Measurements from ENCODE around the gene MRPL55.

MRPL55 gene

DNA sequence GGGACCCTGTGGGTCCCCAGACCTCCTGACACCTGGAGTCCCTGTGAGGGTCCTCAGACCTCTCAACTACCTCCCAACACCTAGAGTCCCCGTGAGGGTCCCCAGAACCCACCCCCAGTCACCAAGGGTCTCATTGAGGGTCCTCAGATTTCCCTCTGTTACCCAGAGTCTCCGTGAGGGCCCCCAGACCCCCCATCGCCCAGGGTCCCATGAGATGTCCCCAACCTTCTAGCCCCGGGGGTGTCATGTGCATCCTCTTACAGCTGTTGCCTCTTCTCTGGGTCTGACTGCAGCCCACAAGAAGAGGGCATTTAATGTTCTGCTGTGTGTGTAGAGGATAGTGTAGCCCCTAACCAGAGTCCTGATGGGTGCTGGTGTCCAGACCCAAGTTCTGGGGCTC, 38.7 kb upstream of the MRPL55 start:
- no peak for DNase-seq (ENCODE audit: low read depth)

DNA sequence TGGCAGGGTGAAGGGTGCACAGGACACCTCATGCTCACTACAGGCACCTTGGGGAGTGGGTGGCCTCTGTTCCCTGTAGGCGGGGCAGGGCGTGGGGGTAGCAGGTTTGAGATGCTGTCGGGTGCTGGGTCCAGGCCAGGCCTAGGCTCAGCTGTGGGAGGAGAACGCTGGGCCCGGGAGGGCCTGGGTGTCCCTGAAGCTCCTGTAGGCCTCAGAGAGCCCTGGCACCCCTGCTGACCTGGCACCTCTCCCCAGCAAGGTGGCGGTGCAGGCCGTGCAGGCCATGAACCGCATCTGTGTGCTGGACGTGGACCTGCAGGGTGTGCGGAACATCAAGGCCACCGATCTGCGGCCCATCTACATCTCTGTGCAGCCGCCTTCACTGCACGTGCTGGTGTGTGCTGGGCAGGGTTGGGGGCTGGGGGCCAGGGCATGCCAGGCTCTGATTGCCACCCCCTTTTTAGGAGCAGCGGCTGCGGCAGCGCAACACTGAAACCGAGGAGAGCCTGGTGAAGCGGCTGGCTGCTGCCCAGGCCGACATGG, 38.1 kb upstream of the MRPL55 start:
- DNase-seq (ENCODE audit: low read depth) = no peak

GRCh38 chr1:228146417-228147150, 37.5 kb upstream of the MRPL55 start:
- DNase-seq (ENCODE audit: low read depth) = no peak

GRCh38 chr1:228145463-228146416, 36.6 kb upstream of the MRPL55 start:
- no peak for DNase-seq (ENCODE audit: low read depth)

- no peak for DNase-seq (ENCODE audit: low read depth)
These were observed 35.9 kb upstream of the MRPL55 start for GRCh38 chr1:228144993-228145343.

GRCh38 chr1:228144193-228144992, 35.3 kb upstream of the MRPL55 start:
- DNase-seq (ENCODE audit: low read depth) = no peak

- DNase-seq (ENCODE audit: low read depth) = no peak
These were observed 34.5 kb upstream of the MRPL55 start for GRCh38 chr1:228143480-228144192.

- no peak for DNase-seq (ENCODE audit: low read depth)
These were observed 33.6 kb upstream of the MRPL55 start for GRCh38 chr1:228142701-228143136.

DNA sequence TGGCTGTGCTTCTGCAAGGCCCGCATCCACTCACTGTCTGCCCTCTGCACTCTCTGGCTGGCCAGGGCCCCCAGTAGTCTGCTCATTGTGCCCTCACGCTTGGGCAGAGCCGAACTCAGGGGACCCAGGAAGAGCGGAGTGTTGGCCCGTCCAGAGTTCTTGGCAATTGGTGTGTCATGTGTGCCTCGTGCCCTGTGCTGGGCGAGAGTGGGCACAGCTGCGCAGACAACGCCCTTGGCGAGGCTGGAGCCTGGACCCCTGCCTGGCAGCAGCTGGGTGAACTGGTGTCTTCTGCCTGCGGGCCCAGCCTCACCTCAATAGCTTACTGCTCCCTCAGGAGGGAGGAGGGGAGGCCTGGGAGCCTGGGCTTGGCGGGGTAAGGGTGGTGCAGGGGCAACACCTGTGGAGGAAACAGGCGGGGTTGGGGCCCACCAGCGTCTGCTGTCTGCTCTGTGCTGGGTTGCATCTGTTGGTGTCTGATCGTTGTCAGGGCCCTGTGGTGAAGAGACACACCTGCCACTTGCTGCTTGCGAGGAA, 33.1 kb upstream of the MRPL55 start:
- no peak for DNase-seq (ENCODE audit: low read depth)

- DNase-seq (ENCODE audit: low read depth) = no peak
These were observed 32.3 kb upstream of the MRPL55 start for GRCh38 chr1:228141226-228142044.

- no peak for DNase-seq (ENCODE audit: low read depth)
These were observed 31.7 kb upstream of the MRPL55 start for GRCh38 chr1:228140724-228141225.

- DNase-seq (ENCODE audit: low read depth) = peak; percentile 98
These were observed 31.0 kb upstream of the MRPL55 start, which contains the start of gene GUK1 for GRCh38 chr1:228139931-228140723. Gene GUK1 (plus strand): TSS chr1:228140279. CDS start chr1:228140303, 24 bp downstream.

DNA sequence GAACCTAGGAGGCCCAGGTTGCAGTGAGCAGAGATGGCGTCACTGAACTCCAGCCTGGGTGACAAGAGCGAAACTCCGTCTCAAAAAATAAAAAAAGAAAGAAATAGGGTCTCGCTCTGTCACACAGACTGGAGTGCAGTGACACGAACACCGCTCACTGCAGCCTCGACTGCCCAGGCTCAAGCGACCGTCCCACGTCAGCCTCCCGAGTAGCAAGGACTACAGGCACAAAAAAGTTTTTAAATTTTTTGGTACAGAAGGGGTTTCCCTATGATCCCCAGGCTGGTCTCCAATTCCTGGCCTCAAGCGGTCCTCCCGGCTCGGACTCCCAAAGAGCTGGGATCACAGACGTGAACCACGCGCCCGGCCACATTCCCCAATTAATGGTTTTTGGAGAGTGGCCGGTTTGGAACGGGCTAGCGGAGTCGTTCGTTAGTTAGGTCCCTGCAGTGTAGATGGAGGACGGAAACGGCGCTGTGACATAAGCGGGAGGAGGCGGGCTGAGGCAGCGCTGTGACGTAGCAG, 30.4 kb upstream of the MRPL55 start:
- no peak for DNase-seq (ENCODE audit: low read depth)

- DNase-seq (ENCODE audit: low read depth) = no peak
These were observed 27.8 kb upstream of the MRPL55 start for GRCh38 chr1:228136901-228137300.

- DNase-seq (ENCODE audit: low read depth) = no peak
These were observed 25.5 kb upstream of the MRPL55 start for GRCh38 chr1:228134591-228134990.

GRCh38 chr1:228131766-228132165, 22.7 kb upstream of the MRPL55 start:
- DNase-seq (ENCODE audit: low read depth) = no peak

GRCh38 chr1:228125185-228125584, 16.1 kb upstream of the MRPL55 start:
- DNase-seq (ENCODE audit: low read depth) = no peak

- DNase-seq (ENCODE audit: low read depth) = no peak
These were observed 14.4 kb upstream of the MRPL55 start for GRCh38 chr1:228123505-228123904.

GRCh38 chr1:228122921-228123441, 13.9 kb upstream of the MRPL55 start:
- no peak for DNase-seq (ENCODE audit: low read depth)
